Natural killer cell (primary cell): ENCODE data around the gene RIMBP2. TPM values are rescaled to one million over a fixed set of nuclear protein-coding genes. Genes with fewer than 3 reads are reported as not detected.

ENCODE experiments used
- ATAC-seq, 3 donors: fragments of 150-1000 bp in 2 of 3; fragments of 200-7000 bp in 1 of 3; cut with Tn5 transposase; 1 replicate in 1 of 3; 2 replicates in 2 of 3; pipeline ENCODE4 v1.10.0; 2021; ENCODE audit warnings: mild to moderate bottlenecking in 2 of 3, moderate library complexity in 2 of 3
- DNase-seq, 2 donors: peaks; one replicate each; pipeline versions ENCODE4 v3.0.0 to v3.0.0-alpha.2; 2013 to 2021; ENCODE audit warnings: mixed read lengths in 1 of 2
- H3K27ac ChIP-seq: one replicate; pipeline ENCODE4 v1.5.1; 2013; ENCODE audit warnings: mild to moderate bottlenecking, low read length
- H3K27me3 ChIP-seq: one replicate; pipeline ENCODE4 v1.6.1; 2013; ENCODE audit warnings: low read length; ENCODE audit not compliant: control insufficient read depth, insufficient read depth
- H3K36me3 ChIP-seq: one replicate; pipeline ENCODE4 v1.6.1; 2013; ENCODE audit warnings: low read length; ENCODE audit not compliant: control insufficient read depth, insufficient read depth
- H3K4me1 ChIP-seq: one replicate; pipeline ENCODE4 v1.6.1; 2013; ENCODE audit warnings: low read length; ENCODE audit not compliant: control insufficient read depth, insufficient read depth
- H3K4me3 ChIP-seq: one replicate; pipeline ENCODE4 v1.5.1; 2013; ENCODE audit warnings: low read length
- H3K9me3 ChIP-seq: one replicate; pipeline ENCODE4 v1.6.1; 2013; ENCODE audit warnings: low read length; ENCODE audit not compliant: control insufficient read depth, insufficient read depth
- H3K27ac Mint-ChIP-seq, 2 donors: one replicate each; pipeline ENCODE4 v1.8.0; 2022; ENCODE audit warnings: mild to moderate bottlenecking in 2 of 2, mixed read lengths in 2 of 2, moderate library complexity in 1 of 2
- H3K27me3 Mint-ChIP-seq, 2 donors: one replicate each; pipeline ENCODE4 v1.8.0; 2022; ENCODE audit warnings: low read depth in 2 of 2, mixed read lengths in 2 of 2
- H3K36me3 Mint-ChIP-seq: one replicate; pipeline ENCODE4 v1.8.0; 2022; ENCODE audit warnings: mixed read lengths
- H3K4me1 Mint-ChIP-seq, 2 donors: one replicate each; pipeline ENCODE4 v1.8.0; 2022; ENCODE audit warnings: mixed read lengths in 2 of 2
- H3K4me3 Mint-ChIP-seq: one replicate; pipeline ENCODE4 v1.8.0; 2022; ENCODE audit warnings: mild to moderate bottlenecking, moderate library complexity, mixed read lengths
- H3K9me3 Mint-ChIP-seq, 2 donors: one replicate each; pipeline ENCODE4 v1.8.0; 2022; ENCODE audit warnings: mixed read lengths in 2 of 2
- WGBS: methylation state at CpG from one replicate; pipeline ENCODE4 v1.1.7; 2013; ENCODE audit warnings: missing lambda C conversion rate; ENCODE audit not compliant: insufficient coverage; 5-methylcytosine and 5-hydroxymethylcytosine counted together
- intact Hi-C: fragments of 100-400 bp; cut with micrococcal nuclease; formaldehyde crosslinking; loops from one replicate; pipeline ENCODE4 v1.14.2; 2022
- total RNA-seq, 4 donors: library from RNA; stranded (reverse); fragments of 120-200 nt in 1 of 4; gene quantifications; one replicate each; pipeline versions ENCODE4 v1.2.3 to v1.2.4, GENCODE V29; 2013 to 2022
- TF ChIP-seq, protein P1 (sequence below): fragments of 200-600 bp; IDR thresholded peaks from one replicate; pipeline ENCODE4 v1.8.0; 2022; ENCODE audit warnings: antibody characterized with exemption

The RIMBP2 gene
- total RNA-seq, 3 donors from 2014 or later (not counting 1 experiment from before 2014, with no cell fraction given), result not detected

DNA sequence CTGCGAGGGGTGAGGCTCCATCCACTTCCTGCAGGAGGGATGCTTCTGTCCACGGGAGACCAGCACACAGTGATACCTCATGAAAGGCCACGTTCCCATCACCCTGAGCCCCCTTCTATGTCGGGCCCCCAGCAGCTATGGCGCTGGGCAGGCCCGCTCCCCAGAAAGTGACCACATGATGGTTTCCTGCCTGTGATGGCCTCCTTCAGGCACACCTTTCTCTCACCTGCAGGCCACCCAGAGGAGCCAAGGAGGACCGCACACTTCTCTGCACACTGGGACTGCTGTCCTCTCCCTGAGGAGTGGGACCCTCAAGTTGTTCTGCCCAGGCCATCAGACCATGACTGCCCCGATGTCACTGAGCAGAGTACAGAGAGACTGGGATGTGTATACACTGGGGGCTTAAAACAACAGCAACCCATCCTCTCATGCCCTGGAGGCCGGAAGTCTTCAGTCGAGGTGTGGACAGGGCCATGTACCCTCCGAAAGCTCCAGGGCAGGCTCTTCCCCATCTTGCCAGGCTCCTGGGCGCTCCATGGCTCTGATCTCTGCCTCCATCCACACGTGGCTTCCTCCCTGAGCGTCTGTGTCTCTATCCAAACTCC is 219.5 kb downstream of the RIMBP2 start:
- Mint-ChIP-seq H3K4me1 (no peaks in the 10 kb centered on the region), H3K36me3 (no peaks in the 10 kb centered on the region), H3K9me3 (no peaks in the 10 kb centered on the region), H3K4me3 (no peak overlapping the region), H3K27ac (no peak overlapping the region), H3K27me3 (no peaks in the 10 kb centered on the region)
- WGBS, result 76% methylated on average over 14 of the region's 14 CpGs
- H3K4me1 ChIP-seq, result no peaks in the 10 kb centered on the region
- DNase-seq, result no peak
- no peaks in the 10 kb centered on the region for H3K36me3 ChIP-seq
- TF ChIP-seq, protein P1, sequence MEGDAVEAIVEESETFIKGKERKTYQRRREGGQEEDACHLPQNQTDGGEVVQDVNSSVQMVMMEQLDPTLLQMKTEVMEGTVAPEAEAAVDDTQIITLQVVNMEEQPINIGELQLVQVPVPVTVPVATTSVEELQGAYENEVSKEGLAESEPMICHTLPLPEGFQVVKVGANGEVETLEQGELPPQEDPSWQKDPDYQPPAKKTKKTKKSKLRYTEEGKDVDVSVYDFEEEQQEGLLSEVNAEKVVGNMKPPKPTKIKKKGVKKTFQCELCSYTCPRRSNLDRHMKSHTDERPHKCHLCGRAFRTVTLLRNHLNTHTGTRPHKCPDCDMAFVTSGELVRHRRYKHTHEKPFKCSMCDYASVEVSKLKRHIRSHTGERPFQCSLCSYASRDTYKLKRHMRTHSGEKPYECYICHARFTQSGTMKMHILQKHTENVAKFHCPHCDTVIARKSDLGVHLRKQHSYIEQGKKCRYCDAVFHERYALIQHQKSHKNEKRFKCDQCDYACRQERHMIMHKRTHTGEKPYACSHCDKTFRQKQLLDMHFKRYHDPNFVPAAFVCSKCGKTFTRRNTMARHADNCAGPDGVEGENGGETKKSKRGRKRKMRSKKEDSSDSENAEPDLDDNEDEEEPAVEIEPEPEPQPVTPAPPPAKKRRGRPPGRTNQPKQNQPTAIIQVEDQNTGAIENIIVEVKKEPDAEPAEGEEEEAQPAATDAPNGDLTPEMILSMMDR, result no peak
- no peak for ATAC-seq
- H3K27me3 ChIP-seq, result no peaks in the 10 kb centered on the region
- no peaks in the 10 kb centered on the region for H3K9me3 ChIP-seq
- H3K4me3 ChIP-seq, result no peak overlapping the region
- intact Hi-C loops, result no loop called here
- no peak overlapping the region for H3K27ac ChIP-seq

DNA sequence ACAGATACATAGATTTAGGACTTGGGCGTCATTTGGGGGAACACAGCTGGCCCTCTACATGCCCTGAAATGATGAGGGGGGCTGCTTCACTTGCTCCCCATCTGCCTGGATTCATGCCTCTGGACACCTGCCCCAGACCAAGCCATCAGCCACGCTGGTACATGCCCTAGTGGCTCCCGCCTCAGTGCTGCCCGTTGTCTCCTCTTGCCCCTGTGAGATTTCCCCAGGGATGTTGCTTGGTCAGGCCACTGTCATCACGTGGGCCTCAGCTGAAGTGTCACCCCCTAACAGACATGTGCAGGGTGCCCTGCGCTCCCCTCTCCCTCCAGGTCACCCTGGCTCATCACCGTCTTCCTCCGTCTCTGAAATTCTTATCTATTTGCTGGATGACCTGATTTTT is 220.9 kb downstream of the RIMBP2 start:
- DNase-seq, result no peak
- no peak overlapping the region for H3K4me3 Mint-ChIP-seq
- H3K9me3 ChIP-seq, result no peaks in the 10 kb centered on the region
- no peaks in the 10 kb centered on the region for H3K27me3 ChIP-seq
- no peak overlapping the region for H3K27ac ChIP-seq
- H3K4me3 ChIP-seq, result no peak overlapping the region
- TF ChIP-seq, protein P1, result no peak
- ATAC-seq, result no peak
- no peaks in the 10 kb centered on the region for H3K36me3 Mint-ChIP-seq
- H3K9me3 Mint-ChIP-seq, result no peaks in the 10 kb centered on the region
- no peak overlapping the region for H3K27ac Mint-ChIP-seq
- H3K4me1 Mint-ChIP-seq, result no peaks in the 10 kb centered on the region
- H3K4me1 ChIP-seq, result no peaks in the 10 kb centered on the region
- H3K36me3 ChIP-seq, result no peaks in the 10 kb centered on the region
- WGBS, result 81% methylated on average over 7 of the region's 8 CpGs
- H3K27me3 Mint-ChIP-seq, result no peaks in the 10 kb centered on the region
- intact Hi-C loops, result no loop called here

DNA sequence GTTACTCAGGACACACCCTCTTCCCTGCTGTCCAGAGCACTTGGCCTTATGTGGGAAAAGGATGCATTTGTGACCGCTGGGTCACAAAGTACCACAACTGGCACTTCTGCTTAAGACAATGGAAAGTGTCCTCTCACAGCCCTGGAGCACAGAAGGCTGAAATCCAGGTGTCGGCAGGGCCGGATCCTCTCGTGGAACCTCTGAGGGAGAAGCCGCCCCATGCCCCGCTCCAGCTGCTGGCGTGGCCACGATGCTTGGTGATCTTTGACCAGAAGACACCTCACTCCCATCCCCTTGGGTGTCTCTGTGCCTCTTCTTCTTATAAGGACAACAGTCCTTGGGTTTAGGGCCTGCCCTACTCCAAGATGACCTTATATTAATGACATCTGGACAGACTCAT is 221.4 kb downstream of the RIMBP2 start:
- TF ChIP-seq, protein P1, result no peak
- Mint-ChIP-seq H3K36me3 (no peaks in the 10 kb centered on the region), H3K27ac (no peak overlapping the region), H3K9me3 (no peaks in the 10 kb centered on the region), H3K27me3 (no peaks in the 10 kb centered on the region), H3K4me1 (no peaks in the 10 kb centered on the region), H3K4me3 (no peak overlapping the region)
- Histone ChIP-seq H3K4me3 (no peak overlapping the region), H3K27me3 (no peaks in the 10 kb centered on the region), H3K36me3 (no peaks in the 10 kb centered on the region), H3K4me1 (no peaks in the 10 kb centered on the region), H3K27ac (no peak overlapping the region), H3K9me3 (no peaks in the 10 kb centered on the region)
- WGBS, result 90% methylated on average over 8 of the region's 8 CpGs
- intact Hi-C loops, result no loop called here
- DNase-seq (no peak), ATAC-seq (no peak)

DNA sequence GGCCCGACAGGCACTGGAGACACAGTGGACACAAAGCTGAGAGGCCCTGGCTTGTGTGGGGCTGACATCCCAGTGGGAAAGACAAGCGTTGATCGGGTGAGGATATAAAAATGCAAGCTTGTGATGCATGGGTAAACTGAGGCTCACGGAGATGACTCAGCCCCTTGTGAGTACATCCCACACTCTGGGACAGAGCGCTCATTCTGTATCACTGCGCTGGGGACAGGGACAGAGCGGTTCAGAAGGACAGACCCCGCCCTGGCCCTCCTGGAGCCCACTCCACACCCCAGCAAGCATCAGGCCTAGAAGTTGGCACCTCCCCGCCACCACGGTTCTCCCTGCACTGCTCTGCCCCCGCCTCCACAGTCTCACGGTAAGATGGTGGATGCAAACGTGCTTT is 222.1 kb downstream of the RIMBP2 start:
- H3K4me3 Mint-ChIP-seq, result no peak overlapping the region
- H3K4me1 Mint-ChIP-seq, result no peaks in the 10 kb centered on the region
- intact Hi-C loops, result no loop called here
- Histone ChIP-seq H3K27me3 (no peaks in the 10 kb centered on the region), H3K4me3 (no peak overlapping the region), H3K36me3 (no peaks in the 10 kb centered on the region), H3K27ac (no peak overlapping the region), H3K4me1 (no peaks in the 10 kb centered on the region), H3K9me3 (no peaks in the 10 kb centered on the region)
- H3K9me3 Mint-ChIP-seq, result no peaks in the 10 kb centered on the region
- ATAC-seq (no peak), DNase-seq (no peak)
- TF ChIP-seq, protein P1, result no peak
- H3K27me3 Mint-ChIP-seq, result no peaks in the 10 kb centered on the region
- H3K27ac Mint-ChIP-seq, result no peak overlapping the region
- WGBS, result 78% methylated on average over 13 of the region's 13 CpGs
- H3K36me3 Mint-ChIP-seq, result no peaks in the 10 kb centered on the region
